SHP77 treated with DMSO at 0.1 percent for 48 hours (cell line): Measurements from ENCODE around the gene FLNB.
A peak's percentile ranks its signal among the peaks of the same experiment; 100 is the strongest.

ENCODE experiments used
- DNase-seq: peaks from one replicate; lab custom pipeline; 2025; lab: John Stamatoyannopoulos, UW

FLNB gene

DNA sequence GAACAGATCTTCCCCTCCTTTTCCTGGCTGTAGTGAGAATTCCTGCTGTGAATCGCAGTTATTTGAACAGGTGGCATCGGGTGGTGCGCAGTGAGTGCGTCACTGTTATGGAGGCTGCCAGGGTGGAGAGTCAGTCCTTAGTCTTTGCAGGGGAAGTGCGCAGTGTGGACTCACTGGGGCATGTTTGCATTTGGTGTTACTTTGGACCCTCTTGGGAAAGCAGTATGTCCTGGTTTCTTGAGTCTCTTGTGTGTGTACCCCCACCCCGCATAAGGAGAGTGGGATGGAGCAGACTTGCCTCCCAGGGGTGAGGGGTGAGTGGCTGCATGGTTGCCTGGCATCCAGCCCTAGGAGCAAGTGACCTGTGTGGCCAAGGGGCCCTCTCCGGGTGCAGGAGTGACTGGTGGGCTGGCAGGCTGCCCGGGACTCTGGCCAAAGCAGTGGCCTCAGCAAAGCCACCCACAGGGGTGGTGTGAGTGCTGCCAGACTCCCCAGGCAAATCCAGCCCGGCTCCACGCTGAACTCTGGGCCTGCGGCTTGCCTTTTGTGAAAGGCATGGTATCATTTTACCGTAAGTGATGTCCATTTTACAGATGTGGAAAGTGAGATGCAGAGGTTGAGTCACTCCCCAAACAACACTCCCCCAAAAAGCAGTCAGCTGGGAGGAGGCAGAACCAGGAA is 156.1 kb downstream of the FLNB start:
- peak; percentile 87 for DNase-seq

DNA sequence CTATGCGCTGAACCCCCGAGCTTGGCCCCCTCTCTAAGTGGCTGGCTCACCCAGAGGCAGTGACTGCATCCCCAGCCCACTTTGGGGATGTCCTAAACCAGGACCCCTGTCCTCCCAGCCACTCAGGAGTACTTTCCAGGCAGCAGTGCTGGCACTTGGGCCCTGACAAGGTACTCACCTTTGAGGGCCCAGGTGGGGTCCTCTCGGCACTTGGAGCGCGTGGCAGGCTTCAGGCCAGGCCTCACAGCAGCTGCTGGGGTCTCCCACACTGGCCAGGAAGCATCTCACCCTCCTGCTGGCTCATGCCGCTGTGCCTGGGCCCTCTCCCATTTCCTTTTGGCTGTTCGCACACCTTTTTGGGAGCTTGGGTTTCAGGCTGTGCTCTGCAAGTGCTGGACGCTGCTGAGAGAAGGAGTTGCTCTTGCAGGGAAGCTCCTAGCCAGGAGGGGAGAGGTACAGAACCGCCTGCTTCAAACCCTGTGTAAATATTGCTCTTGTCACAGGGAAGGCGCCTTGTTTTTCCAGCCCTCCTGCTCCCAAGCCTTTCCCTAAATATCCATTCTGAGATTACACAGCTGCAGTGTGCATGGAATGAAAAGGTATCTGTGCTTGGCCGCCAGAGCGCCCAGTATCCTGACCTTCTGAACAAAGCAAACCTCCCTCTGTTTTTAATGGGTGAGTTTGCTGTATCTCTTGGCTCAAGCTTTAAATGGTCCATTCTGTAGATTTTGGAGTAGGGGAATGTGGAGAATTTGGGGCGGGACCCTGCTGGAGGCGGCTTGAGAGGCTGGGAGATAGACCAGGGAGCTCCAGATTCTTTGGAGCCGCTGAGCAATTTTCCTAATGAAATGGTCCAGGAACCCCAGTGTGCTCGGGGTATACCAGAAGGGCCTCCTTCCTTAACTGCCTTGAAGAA is 156.9 kb downstream of the FLNB start:
- DNase-seq = peak; percentile 62

DNA sequence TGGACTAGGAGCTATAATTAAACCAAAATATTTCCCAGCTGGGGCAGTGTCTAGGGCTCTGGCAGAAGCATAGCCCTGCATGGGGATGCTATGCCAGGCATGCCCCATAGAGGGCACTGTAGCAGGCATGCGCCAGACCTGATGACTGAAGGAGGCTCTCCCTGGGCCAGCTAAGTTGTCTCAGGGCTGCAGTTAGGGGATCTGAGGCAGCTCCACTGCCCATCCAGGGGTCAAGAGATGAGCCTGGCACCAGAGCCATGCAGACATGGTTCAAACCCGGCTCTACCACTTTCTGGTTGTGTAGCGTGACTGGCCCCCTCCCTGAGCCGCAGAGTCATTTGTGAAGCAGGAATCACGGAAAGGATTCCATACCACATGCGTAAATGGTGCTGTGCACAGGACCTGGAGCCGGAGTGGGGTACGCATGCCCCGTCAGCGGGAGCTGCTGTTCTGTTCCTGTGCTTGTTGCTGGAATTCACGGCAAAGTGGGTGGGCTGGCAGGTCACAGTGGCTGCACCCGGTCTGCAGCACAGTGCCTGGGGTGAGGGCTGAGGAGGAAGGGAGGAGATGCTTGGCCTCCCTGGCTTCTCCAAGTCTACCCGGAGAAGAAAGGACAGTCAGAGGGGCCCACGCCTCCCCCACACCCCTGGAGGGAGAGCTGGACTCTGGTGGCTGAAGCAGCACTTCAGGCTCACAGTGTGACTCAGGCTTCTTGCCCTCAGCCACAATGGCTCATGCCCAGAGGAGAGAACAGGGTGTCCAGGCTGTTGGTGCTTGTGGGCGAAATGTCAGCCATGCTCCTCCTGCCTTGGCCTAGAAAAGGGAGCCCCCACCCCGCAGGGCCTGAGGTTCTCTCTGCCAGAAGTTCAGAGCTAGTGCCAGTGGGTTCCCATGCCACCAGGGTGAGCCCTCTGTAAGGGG is 159.5 kb downstream of the FLNB start:
- no peak for DNase-seq

DNA sequence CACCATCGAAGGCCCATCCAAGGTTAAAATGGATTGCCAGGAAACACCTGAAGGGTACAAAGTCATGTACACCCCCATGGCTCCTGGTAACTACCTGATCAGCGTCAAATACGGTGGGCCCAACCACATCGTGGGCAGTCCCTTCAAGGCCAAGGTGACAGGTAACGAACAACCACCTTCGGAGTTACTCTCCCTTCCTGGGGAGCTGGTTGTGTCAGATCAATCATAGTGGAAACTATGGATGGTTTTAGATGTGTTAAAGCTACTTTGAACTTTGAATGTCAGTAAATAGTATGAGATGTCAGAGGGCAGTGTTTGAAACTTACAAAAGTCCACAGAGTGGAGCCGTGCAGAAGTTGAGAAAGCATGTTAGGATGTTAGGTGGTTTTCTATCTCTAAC is 160.3 kb downstream of the FLNB start:
- no peak for DNase-seq

DNA sequence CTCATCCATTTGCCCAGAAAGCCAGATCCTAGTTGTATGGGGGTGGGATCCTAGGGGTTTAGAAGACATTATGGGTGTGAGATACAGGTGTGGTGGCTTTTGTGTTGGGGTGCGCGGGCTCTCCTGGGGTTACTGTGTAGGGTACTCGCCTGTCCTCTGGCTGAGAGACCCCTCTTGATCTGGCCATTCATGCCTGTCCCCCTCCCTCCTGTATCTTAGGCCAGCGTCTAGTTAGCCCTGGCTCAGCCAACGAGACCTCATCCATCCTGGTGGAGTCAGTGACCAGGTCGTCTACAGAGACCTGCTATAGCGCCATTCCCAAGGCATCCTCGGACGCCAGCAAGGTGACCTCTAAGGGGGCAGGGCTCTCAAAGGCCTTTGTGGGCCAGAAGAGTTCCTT is 161.1 kb downstream of the FLNB start:
- no peak for DNase-seq

DNA sequence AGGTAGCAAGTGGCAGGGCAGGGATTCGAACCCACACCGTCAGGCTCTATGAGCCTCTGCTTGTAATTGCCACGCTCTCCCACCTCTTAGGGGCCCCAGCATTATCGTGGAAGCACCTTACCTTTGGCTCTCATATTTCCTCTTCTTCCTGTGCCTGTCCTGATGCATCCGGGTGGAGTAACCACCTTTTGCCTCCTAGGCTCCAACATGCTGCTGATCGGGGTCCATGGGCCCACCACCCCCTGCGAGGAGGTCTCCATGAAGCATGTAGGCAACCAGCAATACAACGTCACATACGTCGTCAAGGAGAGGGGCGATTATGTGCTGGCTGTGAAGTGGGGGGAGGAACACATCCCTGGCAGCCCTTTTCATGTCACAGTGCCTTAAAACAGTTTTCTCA is 162.2 kb downstream of the FLNB start:
- no peak for DNase-seq

DNA sequence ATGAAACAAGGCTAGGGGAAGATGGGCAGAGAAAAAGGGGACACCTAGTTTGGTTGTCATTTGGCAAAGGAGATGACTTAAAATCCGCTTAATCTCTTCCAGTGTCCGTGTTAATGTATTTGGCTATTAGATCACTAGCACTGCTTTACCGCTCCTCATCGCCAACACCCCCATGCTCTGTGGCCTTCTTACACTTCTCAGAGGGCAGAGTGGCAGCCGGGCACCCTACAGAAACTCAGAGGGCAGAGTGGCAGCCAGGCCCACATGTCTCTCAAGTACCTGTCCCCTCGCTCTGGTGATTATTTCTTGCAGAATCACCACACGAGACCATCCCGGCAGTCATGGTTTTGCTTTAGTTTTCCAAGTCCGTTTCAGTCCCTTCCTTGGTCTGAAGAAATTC is 162.9 kb downstream of the FLNB start:
- DNase-seq = no peak

DNA sequence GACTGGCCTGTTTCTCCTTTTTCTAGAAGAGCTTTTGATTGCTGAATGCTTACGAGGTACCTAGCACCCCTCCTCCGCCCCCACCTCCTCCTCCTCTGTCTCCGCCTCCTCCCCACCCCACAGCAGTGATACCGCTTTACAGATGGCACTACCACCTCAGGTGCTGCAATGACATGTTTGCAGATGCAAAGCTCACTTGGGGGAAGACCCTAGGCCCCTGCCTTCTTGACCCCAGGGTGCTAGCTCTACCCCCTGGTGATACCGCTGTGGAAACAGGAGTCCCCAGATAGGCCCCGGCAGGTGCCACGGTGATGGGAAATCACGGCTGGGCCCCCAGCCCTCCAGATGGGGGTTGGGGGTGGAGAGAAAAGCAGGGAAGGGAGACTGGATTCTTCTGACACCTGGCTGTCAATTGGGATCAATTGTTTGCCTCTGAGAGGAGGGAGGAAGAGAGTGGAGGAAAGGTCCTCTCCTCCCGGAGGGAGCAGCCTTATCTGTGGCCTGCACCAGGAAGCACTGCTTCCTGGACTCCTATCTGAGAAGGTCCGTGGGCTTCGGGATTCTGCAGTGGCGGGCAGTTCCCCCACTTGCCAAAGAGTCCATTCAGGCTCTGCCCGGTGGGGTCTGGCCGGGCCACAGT is 164.9 kb downstream of the FLNB start:
- no peak for DNase-seq

DNA sequence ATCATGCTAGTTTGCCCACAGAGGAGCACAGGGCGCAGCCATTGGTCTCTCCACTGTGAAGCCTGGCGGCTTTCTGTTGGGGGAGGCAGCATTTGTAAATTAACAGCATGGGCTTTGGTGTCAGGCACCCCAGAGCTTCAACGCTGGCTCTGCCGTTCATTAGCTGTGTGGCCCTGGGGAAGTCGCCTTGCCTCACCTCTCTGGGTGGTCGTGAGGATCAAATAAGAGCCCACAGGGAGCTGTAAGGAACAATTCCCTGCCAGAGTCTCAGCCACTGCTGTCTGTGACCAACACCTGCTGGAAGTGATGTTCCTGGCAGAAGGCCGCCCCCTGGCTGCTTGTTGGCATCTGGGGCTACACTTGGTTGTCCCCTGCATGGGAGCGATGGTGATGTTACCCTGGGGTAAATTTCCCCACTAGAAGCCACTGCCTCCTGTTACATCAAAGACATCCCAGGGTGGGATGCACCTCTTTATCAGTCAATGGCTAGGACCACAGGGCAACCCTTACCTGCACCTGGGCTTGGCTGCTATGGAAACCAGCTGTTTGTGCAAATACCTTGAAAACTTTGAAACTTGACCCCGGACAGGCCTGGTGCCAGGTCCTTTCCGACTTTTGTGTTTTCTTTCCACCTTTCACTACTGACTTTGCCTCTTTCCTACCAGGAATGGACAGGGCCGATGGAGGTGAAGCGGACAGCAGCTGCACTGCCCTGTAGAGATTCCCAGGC is 165.6 kb downstream of the FLNB start:
- peak; percentile 71 for DNase-seq

DNA sequence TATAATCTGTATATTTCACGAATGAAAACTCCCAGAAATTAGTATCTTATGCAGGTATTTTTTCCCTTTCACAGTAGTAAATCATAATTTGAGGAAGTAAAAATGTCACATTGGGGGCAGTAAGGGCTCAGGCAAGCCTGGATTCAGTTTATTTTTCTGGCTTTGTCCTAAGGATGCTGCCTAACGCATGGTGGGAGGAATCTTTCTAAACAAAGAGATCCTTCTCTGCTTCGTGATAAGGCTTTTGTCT is 166.9 kb downstream of the FLNB start:
- no peak for DNase-seq

DNA sequence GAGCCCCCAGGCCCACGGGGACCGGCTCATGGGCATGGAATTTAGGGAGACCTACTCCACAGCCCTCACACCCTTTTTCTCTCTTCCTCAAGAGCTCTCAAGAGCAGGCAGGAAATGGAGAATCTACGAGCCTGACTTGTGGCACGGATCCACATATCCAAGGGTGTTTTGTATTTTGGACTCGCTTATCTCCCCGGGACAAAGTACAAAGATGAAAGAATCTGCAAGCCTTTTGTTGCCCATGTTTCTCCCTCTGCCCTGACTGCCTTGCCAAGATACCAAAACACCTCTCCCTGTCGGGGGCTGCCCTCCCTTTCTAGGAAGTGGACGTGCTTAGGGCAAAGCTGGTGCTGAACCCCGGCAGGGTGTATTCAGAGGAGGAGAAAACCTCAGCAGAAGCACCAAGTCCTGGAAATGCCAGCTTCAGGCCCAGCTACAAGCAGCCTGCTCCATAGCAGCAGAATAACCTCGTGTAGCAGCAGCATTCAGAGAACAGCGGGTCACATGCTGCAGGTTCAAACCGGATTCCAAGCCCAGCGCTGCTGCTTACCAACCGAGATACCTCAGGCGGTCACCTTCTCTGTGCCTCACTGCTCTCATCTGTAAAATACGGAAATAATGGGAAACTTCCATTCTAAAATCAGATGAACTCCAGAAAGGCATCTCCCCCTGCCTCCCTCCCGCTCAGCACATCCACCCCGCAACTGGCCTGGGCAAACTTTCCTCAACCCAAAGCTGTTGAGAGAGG is 167.4 kb downstream of the FLNB start:
- no peak for DNase-seq

DNA sequence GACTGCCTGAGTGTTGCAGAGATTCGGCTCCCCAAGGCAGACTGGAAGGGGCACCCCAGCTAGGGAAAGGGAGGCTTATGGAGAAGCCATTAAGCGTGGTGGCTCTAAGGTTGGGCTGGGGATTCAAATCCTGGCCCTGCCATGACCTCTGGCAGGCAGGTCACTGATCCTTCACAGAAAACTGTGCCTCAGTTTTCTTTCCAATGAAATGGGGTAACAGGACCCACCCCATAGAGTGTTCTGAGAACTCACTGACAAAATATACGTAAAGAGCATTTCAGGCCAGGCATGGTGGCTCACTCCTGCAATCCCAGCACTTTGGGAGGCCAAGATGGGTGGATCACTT is 167.9 kb downstream of the FLNB start:
- DNase-seq = no peak

DNA sequence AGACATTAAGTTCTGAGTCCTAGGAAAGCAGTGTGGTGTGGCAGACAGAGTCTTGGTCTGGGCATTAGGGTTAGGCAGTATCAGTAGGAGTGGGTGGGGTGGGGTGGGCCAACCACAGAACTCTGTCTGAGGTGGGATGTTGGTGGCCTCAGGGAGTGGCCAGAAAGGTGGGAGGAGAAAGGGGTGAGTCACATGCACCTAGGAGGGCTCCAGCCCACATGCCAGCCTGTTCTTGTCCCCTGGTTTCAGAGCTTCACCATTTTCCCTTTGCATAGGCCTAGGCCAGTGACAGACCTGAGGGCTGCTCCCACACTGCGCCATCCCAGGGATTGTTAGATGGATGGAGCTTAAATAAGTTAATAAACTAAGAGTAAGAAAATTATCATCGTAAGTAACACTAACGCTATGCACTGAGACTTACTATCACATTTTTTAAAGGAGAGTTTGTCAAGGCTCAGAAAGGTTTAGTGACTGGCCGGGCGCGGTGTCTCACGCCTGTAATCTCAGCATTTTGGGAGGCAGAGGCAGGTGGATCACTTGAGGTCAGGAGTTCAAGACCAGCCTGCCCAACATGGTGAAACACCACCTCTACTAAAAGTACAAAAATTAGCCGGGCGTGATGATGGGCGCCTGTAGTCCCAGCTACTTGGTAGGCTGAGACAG is 168.7 kb downstream of the FLNB start:
- DNase-seq = no peak

DNA sequence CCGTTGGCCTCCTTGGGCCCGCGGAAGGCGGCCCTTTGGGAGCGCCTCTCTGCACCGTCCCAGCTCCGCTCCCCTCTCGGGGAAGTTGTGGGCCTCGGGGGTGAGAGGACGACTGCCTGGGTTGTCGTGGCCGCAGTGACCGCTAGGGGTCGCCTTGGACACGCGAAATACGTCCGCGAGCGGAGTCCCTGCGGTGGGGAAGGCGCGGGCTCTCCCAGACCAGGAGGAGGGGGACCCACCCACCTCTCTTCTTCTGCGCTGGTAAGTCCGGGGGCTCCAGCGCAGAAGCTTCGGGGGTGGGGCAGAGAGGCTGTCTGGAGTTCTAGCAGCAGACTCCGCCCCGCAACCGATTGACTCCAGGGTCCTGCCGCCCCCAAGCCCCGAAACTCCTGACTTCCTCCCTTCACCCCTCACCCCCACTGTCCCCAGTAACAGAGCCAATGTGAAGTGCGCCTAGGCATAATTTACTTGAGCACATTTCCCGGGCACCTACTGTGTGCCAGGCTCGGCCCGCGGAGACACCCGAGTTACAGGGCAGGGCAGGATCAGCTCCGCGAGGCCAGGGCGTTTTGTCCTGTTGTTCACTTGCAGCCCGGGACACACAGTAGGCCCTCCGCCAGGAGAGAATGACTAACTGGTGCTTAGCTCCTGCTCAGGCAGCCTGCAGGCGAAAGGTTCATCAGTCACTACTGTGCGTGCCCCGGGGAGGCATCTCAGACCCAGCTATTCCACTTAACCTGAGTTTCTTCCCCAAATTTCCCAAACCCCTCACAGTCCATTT is 169.7 kb downstream of the FLNB start:
- DNase-seq = peak; percentile 22

DNA sequence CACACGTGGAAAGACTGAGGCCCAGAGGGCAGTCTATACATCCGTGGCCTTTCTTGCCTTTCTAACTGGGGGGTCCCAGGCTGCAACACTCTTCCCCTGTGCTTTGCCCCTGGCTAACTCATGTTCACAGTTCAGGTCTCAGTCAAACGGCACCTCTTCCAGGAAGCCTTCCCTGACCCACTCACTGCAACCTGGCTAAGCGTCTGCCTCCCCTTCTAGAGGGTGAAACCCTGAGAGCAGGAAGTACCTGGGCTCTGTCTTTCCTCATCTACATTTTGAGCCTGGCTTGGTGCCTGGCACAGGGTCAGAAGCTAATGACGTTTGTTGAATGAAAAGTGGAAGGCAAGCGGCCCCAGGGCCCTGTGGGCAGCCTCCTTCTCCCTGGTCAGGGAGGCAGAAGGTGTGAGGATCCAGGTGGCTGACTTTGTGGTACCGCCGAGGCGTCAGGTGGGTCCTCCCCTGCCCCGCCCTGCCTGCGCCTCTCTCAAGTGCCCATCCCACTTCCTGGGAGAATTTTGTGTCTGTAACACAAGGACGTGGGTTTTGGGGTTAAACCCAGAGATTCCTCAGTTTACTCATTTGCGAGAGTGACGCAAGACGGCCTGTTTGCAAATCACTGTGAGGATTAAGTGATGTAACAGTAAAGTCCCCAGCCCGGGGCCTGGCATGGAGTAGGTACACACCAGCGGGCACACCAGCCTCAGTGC is 170.5 kb downstream of the FLNB start:
- DNase-seq = no peak

DNA sequence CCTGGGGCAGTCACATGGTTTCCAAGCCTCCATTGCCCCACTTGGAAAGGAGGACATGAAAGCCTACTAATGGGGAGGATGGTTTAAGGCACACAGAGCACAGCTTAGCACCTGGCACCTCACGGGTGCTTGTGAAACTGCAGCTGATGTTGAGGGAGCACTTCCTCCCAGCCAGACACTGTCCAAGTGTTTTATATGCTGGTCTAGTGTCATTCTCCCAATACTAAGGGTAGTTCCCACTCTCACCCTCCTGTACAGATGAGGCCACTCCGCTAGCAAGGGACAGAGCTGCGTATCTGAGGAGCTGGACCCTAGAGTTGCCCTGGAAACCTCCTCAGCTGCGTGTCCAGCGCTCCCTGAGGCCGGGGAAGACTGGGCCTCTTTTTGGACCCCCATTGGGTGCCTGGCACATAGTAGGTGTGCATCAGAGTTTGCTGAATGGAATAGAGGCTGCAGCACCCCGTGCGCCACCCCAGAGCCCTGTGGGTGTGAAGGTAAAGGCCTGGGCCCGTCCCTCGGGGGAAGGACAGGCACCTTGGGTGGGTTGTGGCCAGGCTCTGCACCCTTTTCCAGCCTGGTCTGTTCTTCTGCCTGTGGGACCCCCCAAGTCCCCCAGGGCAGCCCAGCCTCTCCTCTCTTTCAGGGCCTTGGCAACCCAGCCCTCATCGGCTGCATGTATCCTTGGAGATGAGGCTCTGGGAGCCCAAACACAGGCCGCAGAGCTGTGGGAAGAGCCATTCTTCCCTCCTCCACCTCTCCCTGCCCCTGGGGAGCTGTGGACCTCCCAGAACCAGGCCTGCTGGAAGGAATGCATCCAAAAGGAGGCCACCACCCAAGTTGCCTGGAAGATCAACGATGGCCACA is 171.2 kb downstream of the FLNB start:
- DNase-seq = no peak

DNA sequence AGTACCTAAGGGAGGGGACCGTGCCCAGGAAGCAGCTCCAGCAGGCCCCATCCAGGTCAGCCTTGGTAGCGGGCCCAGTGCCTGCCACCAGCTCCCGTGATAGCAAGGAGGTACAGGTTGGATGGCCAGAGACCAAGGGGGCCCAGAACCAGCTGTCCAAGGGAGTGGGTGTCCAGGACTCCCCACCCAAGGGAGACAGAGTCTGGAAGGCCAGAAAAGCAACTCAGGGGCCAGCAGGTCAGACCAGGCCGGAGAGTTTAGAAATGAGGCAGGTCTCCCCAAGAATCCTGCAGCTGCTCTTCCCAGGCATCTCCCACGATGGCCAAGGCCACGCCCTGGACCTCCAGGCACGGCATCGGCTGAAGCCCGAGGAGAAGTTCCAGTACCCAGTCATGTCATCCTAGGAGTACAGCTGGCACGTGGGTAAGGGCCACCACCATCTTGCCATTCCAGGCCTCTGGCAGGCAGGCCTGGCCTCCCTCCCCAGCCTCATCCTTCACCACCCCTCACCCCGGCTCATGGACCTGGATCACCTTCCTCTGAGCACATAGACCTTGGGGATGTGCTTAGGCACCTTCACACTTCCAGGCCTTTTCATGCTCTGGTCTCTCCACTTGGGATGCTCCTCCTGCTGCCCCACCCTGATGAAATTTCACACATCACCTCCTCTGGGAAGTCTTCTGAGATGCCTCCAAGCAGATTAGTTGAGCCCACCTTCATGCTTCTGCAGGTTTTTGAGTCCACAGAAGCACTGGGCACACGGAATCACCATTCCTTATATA is 172.1 kb downstream of the FLNB start:
- no peak for DNase-seq
